Measurements from ENCODE around the gene KRT85.

- TF ChIP-seq CTCF (IDR thresholded peaks at IDR 0.05) = no peak
- TF ChIP-seq ZFX (IDR thresholded peaks at IDR 0.05; ENCODE audit: borderline replicate concordance) = no peak
Observed at GRCh38 chr12:52415870-52416750, 48.8 kb upstream of the KRT85 start.

Measured in 22Rv1 (cell line).